Tibial nerve (tissue), 4 donors: Measurements from ENCODE around the gene TUBB4B.

Experiments
- CTCF ChIP-seq, 5 experiments: fragments of 200-600 bp in 3 of 5; fragments of 450-650 bp in 2 of 5; sonication (generic) in 3 of 5; IDR thresholded peaks; one replicate each; pipeline ENCODE4 v1.5.1; 2016 to 2019; ENCODE audit warnings: antibody characterized with exemption in 5 of 5, mild to moderate bottlenecking in 3 of 5, moderate library complexity in 2 of 5
- EP300 ChIP-seq, 2 donors: sonication (generic); formaldehyde crosslinking; IDR thresholded peaks; one replicate each; pipeline ENCODE4 v1.6.1; 2017; ENCODE audit warnings: antibody characterized with exemption in 2 of 2, mild to moderate bottlenecking in 1 of 2
- POLR2A ChIP-seq, 2 donors: fragments of 450-650 bp; IDR thresholded peaks; one replicate each; pipeline ENCODE4 v1.6.1; 2017; ENCODE audit warnings: antibody characterized with exemption in 2 of 2, mild to moderate bottlenecking in 2 of 2, moderate library complexity in 2 of 2

- no peak for TF ChIP-seq CTCF (IDR thresholded peaks at IDR 0.05)
- TF ChIP-seq POLR2A (IDR thresholded peaks at IDR 0.05) = no peak
- TF ChIP-seq EP300 (IDR thresholded peaks at IDR 0.05) = no peak
Observed at GRCh38 chr9:137201205-137201868, 39.8 kb upstream of the TUBB4B start.
